DND-41 (cell line): Measurements from ENCODE around the gene KAZN.

Experiments used
- CTCF ChIP-seq: IDR thresholded peaks from 2 replicates; pipeline ENCODE4 v1.5.1; 2012; ENCODE audit warnings: borderline replicate concordance, low read length, moderate library complexity, mild to moderate bottlenecking; ENCODE audit not compliant: poor library complexity, severe bottlenecking; ENCODE audit errors: extremely low read depth
- EZH2 ChIP-seq: IDR thresholded peaks from 3 replicates; pipeline ENCODE4 v1.6.1; 2012; ENCODE audit warnings: borderline replicate concordance, low read depth, mild to moderate bottlenecking, moderate library complexity, low read length, inconsistent platforms; ENCODE audit not compliant: severe bottlenecking

GRCh38 chr1:14977338-14977931, 378.9 kb downstream of the KAZN start:
- TF ChIP-seq CTCF (no peak), EZH2 (no peak)
